Cardiac fibroblast (primary cell): Measurements from ENCODE around the gene DUSP10.

Experiments
- DNase-seq, 2 donors: peaks; one replicate each; pipeline versions ENCODE4 v3.0.0 to v3.0.0-alpha.2; 2010; ENCODE audit warnings: low read depth in 2 of 2
- H3K4me3 ChIP-seq, 2 donors: replicated peaks in 1 of 2; 1 replicate in 1 of 2; 2 replicates in 1 of 2; pipeline ENCODE4 v1.5.1; 2011; ENCODE audit warnings: low read depth in 2 of 2, low read length in 2 of 2, mild to moderate bottlenecking in 2 of 2, moderate library complexity in 1 of 2
- TF ChIP-seq, protein P1 (sequence below): IDR thresholded peaks from one replicate; pipeline ENCODE4 v1.5.1; 2011; ENCODE audit warnings: low read depth, mild to moderate bottlenecking, low read length, inconsistent platforms

DUSP10 gene

GRCh38 chr1:221663321-221663720 is 78.6 kb downstream of the DUSP10 start:
- H3K4me3 ChIP-seq, result no peak overlapping the region
- DNase-seq, result peak; percentile 44 to 59
- TF ChIP-seq, protein P1, sequence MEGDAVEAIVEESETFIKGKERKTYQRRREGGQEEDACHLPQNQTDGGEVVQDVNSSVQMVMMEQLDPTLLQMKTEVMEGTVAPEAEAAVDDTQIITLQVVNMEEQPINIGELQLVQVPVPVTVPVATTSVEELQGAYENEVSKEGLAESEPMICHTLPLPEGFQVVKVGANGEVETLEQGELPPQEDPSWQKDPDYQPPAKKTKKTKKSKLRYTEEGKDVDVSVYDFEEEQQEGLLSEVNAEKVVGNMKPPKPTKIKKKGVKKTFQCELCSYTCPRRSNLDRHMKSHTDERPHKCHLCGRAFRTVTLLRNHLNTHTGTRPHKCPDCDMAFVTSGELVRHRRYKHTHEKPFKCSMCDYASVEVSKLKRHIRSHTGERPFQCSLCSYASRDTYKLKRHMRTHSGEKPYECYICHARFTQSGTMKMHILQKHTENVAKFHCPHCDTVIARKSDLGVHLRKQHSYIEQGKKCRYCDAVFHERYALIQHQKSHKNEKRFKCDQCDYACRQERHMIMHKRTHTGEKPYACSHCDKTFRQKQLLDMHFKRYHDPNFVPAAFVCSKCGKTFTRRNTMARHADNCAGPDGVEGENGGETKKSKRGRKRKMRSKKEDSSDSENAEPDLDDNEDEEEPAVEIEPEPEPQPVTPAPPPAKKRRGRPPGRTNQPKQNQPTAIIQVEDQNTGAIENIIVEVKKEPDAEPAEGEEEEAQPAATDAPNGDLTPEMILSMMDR, result no peak

- no peak overlapping the region for H3K4me3 ChIP-seq
- TF ChIP-seq, protein P1, result no peak
- no peak for DNase-seq
These were observed 86.1 kb downstream of the DUSP10 start for GRCh38 chr1:221655766-221656305.
